TTC549 (cell line): Measurements from ENCODE around the gene SLC35C1.
"Not testable (repeated sequence)": the region's sequence is repeated elsewhere in the genome, so short reads cannot be mapped to it uniquely, and the experiment has no call there.

Experiments
- FAIRE-seq: peaks from 2 replicates; lab custom pipeline; 2012; peaks lifted over from hg19 to GRCh38; lab: Jason Lieb, UNC

SLC35C1 gene

GRCh38 chr11:45811109-45811435 lies 6.1 kb downstream of the SLC35C1 start:
- FAIRE-seq = no peak

- FAIRE-seq = no peak
Observed at GRCh38 chr11:45811571-45812290, 6.8 kb downstream of the SLC35C1 start.

GRCh38 chr11:45812581-45813548 lies 7.9 kb downstream of the SLC35C1 start:
- FAIRE-seq = no peak

- FAIRE-seq = no peak
Observed at GRCh38 chr11:45815747-45816146, 10.8 kb downstream of the SLC35C1 start.

GRCh38 chr11:45816614-45817013 lies 11.7 kb downstream of the SLC35C1 start:
- no peak for FAIRE-seq

GRCh38 chr11:45817191-45817590 lies 12.2 kb downstream of the SLC35C1 start:
- no peak for FAIRE-seq

GRCh38 chr11:45818961-45819605 lies 14.1 kb downstream of the SLC35C1 start:
- FAIRE-seq = no peak

- no peak for FAIRE-seq
Observed at GRCh38 chr11:45820211-45820857, 15.4 kb downstream of the SLC35C1 start.

- FAIRE-seq = peak; percentile 100
Observed at GRCh38 chr11:45826492-45826891, 21.5 kb downstream of the SLC35C1 start.

GRCh38 chr11:45827123-45827522 lies 22.2 kb downstream of the SLC35C1 start:
- no peak for FAIRE-seq

- FAIRE-seq = no peak
Observed at GRCh38 chr11:45828996-45829395, 24.0 kb downstream of the SLC35C1 start.

GRCh38 chr11:45830596-45830995 lies 25.6 kb downstream of the SLC35C1 start:
- no peak for FAIRE-seq

GRCh38 chr11:45832811-45833441 lies 28.0 kb downstream of the SLC35C1 start:
- no peak for FAIRE-seq

GRCh38 chr11:45833761-45834160 lies 28.8 kb downstream of the SLC35C1 start:
- FAIRE-seq = no peak

GRCh38 chr11:45834298-45834756 lies 29.4 kb downstream of the SLC35C1 start:
- no peak for FAIRE-seq

GRCh38 chr11:45839204-45839603 lies 34.3 kb downstream of the SLC35C1 start:
- no peak for FAIRE-seq

- FAIRE-seq = not testable (repeated sequence)
Observed at GRCh38 chr11:45840251-45840650, 35.3 kb downstream of the SLC35C1 start.

- FAIRE-seq = no peak
Observed at GRCh38 chr11:45843158-45843924, 38.4 kb downstream of the SLC35C1 start.

- FAIRE-seq = no peak
Observed at GRCh38 chr11:45844822-45845578, 40.1 kb downstream of the SLC35C1 start.

- no peak for FAIRE-seq
Observed at GRCh38 chr11:45846174-45846675, 41.3 kb downstream of the SLC35C1 start.
